Fibroblast of gingiva (primary cell): Measurements from ENCODE around the gene SHE.

ENCODE experiments used
- DNase-seq: peaks from one replicate; pipeline ENCODE4 v3.0.0-alpha.2; 2011; ENCODE audit warnings: low read depth

SHE gene

DNA sequence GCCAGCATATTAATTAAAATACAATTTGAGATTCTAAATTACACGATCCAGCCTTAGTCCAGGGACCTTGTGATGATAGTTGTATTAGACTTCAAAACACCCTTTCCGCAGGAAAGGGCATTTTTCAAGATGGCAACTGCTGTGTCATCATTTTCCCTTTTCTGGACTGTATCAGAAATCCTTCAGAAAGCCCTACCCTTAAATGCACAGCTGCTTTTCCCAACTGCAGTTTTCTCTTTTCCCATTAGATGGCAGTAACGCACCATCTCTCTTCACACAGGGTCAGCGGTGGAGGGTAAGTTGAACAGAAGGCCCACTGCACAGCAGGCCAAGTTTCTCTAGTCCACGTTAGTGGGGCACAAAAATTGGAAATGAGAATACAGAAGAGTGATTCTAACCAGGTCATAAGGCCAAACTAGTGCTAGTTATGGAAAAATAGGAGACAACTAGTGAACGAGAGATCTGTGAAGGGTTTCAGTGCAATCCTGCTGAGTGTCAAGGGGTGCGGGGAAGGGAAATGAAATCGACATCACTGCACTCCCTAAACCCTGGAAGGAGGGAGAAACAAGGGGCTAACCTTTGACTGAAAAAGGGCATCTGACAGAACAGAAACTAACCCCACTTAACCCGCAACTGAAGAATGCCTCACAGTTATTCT, 22.3 kb downstream of the SHE start:
- peak; percentile 75 for DNase-seq

DNA sequence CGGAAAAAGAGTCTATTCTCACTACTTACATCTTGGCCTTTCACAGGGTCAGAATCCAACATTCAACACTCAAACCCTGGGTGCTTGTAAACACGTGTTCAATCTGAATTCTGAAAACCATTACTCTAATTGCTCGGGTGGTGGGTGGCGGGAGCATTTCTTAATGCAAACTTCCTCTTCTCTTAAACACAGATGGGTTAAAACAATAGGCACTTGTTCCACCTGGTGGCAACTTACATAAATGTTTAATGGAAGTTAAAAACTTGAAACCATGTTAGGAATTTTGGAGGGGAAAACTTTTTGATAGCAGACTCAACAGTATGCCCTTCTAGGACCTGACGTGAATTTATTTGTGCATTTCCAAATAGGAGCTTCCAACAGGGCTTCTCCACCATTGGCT, 23.6 kb downstream of the SHE start:
- DNase-seq, result no peak

DNA sequence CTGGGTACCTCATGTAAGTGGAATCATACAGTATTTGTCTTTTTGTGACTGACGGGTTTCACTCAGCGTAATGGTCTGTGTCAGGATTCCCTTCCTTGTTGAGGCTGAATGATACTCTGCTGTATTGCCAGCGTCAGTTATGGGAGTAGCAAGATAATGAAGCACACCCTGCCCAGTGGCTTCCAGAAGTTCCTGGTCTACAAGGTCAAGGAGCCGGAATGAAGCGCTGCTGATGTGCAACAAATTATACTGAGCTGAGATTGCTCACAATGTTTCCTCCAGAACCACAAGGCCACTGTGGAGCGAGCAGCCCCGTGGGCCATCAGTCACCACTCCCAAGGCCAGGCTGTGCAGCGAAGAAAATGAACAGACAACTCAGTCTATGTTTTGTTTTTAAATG, 24.2 kb downstream of the SHE start:
- DNase-seq, result no peak

DNA sequence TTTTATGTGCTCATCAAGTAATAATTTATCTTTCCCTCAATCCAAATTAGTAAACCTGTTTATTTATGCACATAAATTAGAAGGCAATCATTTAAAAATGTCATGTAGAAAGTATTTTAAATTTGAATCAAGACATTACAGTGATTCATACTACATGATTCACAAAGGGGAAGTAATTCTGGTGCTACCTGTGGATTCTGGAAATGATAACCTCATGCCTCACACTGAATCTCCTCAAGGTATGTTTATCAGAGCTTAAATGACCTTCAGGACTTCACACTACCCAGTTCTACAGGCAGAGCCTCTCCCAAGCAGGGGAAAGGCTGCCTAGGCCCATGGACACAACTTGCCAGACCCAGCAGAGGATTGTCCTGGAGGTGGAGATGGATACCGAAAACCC, 25.4 kb downstream of the SHE start:
- no peak for DNase-seq

DNA sequence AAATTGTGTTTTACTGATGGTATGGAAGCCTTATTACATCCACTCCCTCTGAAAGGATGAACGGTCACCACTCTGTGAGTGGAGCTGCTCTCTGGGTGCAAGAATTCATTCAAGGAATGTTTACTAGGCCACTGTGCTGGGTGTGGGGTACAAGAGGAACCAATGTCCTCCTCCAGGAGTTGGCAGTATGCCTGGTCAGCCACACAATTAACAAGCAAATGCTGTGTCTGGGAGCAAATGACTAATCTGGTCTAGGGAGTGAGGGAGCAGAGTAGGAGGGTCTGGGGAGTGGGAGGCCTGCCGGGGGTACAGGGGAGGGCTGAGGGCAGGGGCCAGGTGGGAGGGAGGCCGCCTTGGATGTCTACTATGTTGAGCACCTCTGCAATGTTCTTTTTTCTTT, 27.4 kb downstream of the SHE start:
- peak; percentile 41 for DNase-seq

DNA sequence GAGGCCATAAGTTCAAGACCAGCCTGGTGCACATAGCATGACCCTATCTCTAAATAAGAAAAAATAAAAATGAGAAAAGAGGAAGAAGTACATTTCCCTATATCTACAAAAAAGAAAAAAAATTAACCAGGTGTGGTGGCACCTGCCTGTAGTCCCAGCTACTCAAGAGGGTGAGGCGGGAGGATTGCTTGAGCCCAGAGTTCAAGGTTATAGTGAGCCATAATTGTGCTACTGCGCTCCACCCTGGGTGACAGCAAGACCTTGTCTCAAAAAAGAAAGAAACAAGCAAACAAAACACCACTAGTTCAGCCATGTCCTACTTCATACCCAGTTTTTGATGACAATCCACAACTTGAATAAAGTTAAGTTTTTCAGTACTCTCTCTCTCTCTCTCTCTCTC, 30.9 kb downstream of the SHE start:
- DNase-seq, result no peak

DNA sequence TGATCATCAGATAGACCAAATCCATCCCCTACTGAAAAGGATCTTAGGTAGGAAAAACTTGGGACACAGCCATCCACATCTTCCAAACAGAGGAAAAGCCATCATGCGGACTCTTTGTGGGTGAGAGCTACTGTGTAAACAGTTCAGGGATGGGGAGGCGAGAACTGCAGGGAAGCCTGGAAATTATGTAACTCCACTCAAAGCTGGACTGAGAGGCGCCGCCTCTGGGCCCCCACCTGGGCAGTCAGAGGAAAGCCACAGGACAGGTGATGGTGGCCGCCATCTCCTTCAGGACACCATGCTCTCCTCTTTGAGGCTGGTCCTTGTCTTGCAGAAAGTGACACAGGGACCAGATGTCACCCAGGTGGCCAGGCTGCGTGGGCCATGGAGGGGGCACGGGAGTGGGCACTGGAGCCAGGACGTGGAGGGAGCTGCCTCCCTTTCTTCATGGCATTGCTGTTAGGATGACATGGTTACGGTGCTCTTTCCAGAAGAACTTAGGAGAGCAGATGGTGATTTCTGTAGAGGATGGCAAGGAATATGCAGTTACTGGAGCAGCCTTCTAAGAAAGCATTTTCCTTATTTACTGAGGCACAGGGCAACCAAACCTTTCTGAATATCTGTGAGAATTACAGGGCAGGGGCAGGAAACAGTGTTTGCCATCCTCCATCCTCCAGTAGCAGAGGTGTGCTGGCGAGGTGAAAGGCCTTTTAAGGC, 32.2 kb downstream of the SHE start:
- no peak for DNase-seq

DNA sequence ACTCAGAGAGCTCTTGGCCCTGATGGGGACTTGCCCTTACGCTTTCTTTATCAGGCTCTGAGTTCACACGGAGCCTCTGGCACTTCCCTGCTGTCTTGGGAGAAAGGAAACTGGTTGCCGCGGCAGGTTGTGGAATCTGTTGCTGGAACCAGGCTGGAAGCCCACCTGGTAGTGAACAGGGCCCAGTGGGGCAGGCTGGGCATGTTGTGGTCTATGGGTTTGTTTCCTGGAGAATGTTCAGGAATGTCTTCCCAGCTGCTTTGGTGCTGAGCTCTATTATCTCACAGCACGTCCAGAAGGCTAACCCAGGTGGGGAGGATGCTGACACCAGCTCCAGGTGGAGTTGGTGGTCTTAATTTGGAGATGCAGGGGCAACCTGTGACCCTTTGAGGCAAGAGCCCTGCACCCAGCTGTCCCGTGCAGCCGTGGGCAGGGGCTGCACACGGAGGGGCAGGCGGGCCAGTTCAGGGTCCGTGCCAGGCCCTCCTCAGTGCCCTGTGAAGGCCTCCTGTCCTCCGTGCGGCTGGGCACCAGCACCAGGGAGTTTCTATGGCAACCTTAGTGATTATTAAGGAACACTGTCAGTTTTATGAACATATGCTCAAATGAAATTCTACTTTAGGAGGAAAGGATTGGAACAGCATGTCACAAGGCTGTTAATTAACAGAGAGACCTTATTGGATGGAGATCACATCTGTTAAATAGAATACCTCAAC, 33.5 kb downstream of the SHE start:
- no peak for DNase-seq

DNA sequence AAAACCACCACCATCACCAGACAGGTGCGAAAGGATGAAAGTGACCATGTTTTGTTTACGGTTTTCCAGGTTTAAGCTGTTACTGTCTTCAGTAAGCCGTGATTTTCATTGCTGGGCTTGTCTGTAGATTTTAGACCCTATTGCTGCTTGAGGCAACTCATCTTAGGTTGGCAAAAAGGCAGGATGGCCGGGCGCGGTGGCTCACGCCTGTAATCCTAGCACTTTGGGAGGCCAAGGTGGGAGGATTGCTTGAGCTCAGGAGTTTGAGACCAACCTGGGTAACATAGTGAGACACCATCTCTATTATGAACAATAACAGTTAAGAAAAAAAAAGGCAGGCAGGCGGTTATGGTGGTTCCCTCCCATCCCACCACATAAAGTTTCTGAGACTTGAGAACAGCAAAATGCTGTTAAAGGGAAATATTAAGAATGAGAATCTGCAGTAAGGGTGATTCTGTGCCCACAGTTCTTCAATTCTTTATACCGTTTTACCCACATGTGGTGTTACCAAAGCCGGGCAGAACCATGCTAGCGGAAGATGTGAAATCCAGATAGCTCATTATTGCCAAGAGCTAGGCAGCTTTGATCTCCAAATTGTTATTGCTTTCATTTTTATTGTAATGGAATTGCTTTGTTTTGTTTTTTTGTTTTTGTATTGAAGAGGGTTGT, 34.6 kb downstream of the SHE start:
- no peak for DNase-seq

DNA sequence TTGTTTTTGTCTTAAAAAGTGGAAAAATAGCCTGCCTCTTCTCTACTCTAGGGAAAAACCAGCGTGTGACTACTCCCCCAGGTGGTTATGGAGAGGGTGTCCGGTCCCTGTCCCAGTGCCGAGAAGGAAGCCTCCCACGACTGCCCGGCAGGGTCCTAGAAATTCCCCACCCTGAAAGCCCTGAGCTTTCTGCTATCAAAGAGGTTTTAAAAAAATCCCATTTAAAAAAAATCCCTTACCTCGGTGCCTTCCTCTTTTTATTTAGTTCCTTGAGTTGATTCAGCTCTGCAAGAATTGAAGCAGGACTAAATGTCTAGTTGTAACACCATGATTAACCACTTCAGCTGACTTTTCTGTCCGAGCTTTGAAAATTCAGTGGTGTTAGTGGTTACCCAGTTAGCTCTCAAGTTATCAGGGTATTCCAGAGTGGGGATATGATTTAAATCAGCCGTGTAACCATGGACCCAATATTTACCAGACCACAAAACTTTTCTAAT, 35.2 kb downstream of the SHE start:
- no peak for DNase-seq

DNA sequence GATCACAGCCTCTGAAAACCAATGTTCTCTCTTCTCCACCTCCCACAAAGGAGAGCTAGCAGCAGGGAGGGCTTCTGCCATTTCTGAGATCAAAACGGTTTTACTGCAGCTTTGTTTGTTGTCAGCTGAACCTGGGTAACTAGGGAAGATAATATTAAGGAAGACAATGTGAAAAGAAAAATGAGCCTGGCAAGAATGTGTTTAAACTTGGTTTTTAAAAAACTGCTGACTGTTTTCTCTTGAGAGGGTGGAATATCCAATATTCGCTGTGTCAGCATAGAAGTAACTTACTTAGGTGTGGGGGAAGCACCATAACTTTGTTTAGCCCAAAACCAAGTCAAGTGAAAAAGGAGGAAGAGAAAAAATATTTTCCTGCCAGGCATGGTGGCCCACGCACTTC, 36.0 kb downstream of the SHE start:
- DNase-seq, result no peak

DNA sequence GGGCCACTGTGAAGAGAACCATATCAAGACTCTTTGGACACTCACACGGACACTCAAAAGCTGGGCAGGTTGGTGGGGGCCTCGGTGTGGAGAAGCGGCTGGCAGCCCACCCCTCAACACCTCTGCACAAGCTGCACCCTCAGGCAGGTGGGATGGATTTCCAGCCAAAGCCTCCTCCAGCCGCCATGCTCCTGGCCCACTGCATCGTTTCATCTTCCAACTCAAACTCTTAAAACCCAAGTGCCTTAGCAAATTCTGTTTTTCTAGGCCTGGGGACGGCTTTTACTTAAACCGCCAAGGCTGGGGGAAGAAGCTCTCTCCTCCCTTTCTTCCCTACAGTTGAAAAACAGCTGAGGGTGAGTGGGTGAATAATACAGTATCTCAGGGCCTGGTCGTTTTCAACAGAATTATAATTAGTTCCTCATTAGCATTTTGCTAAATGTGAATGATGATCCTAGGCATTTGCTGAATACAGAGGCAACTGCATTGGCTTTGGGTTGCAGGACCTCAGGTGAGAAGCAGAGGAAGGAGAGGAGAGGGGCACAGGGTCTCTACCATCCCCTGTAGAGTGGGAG, 36.5 kb downstream of the SHE start:
- no peak for DNase-seq

DNA sequence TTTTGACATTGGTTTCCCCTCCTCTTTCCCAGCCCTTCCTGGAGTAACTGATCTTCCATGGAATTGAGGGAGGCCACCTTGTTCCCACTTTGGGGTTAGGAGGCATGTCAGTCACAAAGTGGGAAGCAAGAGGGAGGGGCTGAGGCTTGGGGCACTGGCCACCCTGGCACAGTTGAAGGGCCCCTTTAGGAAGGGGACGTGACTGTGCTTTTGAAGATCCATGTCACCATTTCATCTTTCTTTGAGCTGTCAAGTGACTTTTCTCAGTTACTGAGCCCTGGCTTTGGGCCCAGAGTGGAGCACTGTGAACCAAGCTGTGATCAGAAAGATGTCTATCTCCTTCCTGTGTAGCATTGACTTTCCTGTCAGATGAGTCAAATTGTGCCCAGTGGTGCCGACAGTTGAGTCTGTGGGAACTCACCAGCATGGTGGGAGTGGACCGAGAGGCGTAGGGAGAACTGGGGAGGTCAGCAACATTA, 38.7 kb downstream of the SHE start:
- DNase-seq, result no peak

DNA sequence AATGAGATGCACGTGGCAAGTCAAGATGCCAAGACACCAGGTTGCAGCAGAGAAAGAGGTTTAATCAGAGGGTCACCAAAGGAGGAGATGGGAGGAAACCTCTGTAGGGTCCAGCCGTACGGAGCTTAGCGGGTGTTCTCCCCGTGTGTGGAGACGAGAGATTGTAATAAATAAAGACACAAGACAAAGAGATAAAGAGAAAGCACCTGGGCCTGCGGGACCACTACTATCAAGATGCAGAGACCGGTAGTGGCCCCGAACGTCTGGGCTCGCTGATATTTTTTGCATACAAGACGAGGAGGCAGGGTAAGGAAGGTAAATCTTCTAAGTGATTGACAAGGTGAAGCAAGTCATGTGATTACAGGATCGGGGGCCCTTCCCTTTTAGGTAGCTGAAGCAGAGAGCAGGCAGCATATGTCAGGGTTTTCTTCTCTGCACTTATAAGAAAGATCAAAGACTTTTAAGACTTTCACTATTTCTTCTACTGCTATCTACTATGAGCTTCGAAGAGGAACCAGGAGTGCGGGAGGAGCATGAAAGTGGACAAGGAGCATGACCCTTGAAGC, 41.4 kb downstream of the SHE start:
- no peak for DNase-seq

DNA sequence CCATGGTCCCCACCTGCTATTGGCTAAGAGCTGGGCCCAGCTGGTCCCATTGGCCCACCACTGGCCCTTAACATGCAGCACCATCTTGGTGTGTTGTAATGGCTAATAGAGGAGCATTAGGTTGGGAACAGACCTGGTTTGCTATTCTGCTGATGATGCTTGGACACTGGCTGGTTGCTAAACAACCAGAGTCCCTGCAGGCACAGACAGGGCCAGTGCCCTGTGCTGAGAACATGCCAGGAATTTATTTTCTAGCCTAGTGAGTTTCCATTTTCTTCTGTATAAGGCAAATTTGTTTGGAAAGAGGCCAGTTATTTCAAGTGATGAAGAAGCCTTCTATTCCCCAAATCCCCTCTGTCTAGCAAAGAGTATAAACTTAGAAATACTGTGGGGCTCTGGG, 43.1 kb downstream of the SHE start:
- DNase-seq, result no peak

DNA sequence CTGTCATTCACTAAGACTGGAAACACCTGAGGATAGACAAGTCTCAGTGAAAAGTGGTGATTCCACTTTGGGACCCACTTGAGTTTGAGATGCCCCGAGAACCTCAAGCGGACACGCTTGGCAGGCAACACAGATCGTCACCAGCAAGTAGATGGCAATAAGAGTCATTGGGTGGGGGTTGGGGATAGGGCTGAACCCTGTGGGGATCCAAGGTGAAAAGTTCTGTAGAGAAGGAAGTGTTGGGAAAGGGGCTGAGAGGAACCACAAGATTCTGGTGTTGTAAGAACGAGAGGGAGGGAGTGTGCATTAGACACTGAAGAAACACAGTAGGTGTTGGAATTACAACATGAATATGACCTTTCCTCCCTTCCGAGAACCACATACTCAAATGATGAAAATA, 45.6 kb downstream of the SHE start:
- DNase-seq, result no peak

DNA sequence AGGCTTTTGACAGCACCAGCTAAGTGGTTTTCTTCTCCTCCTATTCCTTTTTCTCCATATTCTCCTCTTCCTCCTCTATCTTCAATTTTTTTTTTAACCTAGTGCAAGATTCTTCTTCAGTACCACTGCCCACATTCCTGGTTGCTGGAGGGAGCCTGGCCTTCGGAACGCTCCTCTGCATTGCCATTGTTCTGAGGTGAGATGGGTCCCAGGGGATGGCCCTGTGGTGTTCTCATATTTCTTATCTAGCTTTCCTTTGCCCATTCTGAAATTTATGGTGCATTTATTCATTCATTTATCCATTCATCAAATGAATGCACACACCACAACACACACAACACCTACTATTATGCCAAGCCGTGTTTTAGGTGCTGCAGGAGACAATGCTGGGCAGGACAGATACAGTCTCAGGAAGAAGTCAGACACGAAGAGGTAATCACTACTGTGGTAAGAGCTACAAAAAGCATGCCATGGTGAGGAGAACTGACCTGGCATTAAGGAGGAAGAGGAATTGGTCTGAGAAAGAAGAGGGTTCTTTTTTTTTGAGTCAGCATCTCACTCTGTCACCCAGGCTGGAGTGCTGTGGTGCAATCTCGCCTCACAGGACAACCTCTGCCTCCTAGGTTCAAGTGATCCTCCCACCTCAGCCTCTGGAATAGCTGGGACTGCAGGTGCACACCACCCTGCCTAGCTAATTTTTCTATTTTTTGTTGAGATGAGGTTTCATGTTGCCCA, 47.7 kb downstream of the SHE start:
- no peak for DNase-seq

DNA sequence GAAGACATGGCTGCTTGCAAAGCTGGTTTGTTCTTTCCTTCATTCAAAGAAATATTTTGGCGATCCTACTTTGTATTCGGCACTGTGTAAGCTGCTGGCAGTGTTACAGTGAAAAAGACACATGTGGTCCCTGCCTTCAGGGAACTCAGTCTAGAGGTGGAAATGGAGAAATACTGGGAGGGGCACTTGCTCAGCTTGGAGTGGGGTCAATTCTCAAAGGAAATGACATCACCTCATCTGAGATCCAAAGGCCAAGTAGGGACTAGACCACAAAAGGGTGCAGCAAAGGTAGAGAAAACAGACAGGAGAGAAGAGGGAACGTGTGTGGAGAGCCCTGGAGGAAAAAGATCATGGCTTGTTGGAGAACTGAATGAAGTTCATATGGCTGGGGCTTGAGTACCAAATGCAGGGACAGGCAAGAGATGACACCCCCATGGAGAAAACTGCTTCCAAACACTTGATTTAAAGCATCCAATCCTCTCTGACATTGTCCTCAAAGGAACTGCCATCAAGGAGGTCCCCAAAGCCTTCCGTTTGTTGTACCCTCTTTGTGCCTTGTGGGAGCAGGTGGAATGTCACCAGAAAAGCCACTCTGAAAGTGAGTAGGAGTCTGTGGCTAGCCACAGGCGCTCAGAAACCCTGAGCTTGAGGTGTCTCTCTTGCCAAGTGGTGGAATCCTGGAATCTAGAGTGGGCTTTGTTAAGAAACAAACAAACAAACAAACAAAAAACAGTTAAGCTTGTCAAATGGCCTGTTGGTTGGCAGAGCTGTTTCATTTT, 48.4 kb downstream of the SHE start:
- peak; percentile 84 for DNase-seq

DNA sequence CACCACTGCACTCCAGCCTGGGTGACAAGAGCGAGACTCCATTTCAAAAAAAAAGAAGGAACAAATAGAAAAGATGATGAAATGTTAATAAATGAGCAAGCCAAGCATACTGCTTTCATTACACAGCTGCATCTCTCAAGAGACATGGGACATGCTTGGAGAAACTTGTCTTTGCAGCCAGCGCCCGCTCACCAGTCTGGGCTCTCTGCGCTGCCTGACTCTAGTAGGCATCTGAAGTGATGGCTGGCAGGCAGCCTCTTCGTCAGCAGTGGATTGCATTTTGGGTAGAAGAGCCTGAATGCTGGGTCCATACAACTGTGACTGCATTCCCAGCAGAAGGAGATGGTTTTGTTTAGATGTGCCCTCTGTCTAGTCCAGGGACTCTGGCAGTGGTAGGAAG, 49.1 kb downstream of the SHE start:
- peak; percentile 68 for DNase-seq

DNA sequence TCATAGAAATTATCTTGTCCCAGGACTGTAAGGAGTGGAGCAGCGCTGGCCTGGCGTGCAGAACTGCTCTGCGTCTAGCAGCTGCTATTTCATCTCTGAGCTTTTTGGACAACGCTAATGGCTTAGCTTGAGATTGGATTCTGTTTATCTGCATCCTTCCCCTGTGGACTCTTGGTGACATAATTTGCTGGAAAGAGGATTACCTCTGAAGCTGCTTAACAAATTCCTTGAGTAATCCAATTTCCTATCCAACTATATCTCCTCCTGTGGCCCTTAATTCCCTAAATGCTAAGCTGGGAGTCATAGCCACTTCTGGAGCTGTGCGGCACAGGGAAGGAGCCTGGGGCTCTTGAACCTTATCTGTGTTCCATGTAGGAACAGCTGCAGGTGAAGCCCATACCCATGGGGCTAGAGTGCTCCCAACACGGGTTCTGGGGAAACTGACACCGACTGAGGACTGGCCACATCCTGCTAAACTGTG, 53.8 kb downstream of the SHE start:
- DNase-seq, result no peak
